Stimulated activated naive CD8-positive, alpha-beta T cell treated with anti-CD3 and anti-CD28 coated beads, Interleukin-15, amount 100 ng/mL, for 72 hours (primary cell): ENCODE measurements around the gene HOMER1.
A peak's percentile ranks its signal among the peaks of the same experiment; 100 is the strongest.
"Not testable (repeated sequence)": the region's sequence is repeated elsewhere in the genome, so short reads cannot be mapped to it uniquely, and the experiment has no call there.

Source experiments
- ATAC-seq: fragments of 150-1000 bp; cut with Tn5 transposase; 2 replicates; pipeline ENCODE4 v1.10.0; 2021; ENCODE audit warnings: mild to moderate bottlenecking, moderate library complexity
- DNase-seq, 2 donors: peaks; one replicate each; pipeline ENCODE4 v3.0.0; 2021 to 2022
- H3K27ac Mint-ChIP-seq, 2 donors: one replicate each; pipeline ENCODE4 v1.8.0; 2022; ENCODE audit warnings: mild to moderate bottlenecking in 2 of 2, mixed read lengths in 2 of 2, moderate library complexity in 2 of 2
- H3K27me3 Mint-ChIP-seq: one replicate; pipeline ENCODE4 v1.8.0; 2022; ENCODE audit warnings: mixed read lengths
- H3K4me1 Mint-ChIP-seq: one replicate; pipeline ENCODE4 v1.8.0; 2022; ENCODE audit warnings: mild to moderate bottlenecking, mixed read lengths
- H3K4me3 Mint-ChIP-seq, 2 donors: one replicate each; pipeline ENCODE4 v1.8.0; 2022; ENCODE audit warnings: mild to moderate bottlenecking in 2 of 2, mixed read lengths in 2 of 2, moderate library complexity in 1 of 2
- H3K9me3 Mint-ChIP-seq, 2 donors: one replicate each; pipeline ENCODE4 v1.8.0; 2022; ENCODE audit warnings: mixed read lengths in 2 of 2

Gene HOMER1

GRCh38 chr5:79535477-79536192 is 21.7 kb upstream of the HOMER1 start:
- Mint-ChIP-seq H3K27me3 (no peaks in the 10 kb centered on the region), H3K9me3 (no peaks in the 10 kb centered on the region), H3K4me3 (no peak overlapping the region), H3K27ac (peak overlapping the region in 1 of 2 donors; percentile 10), H3K4me1 (no peaks in the 10 kb centered on the region)
- no peak for DNase-seq
- no peak for ATAC-seq

- Mint-ChIP-seq H3K4me3 (no peak overlapping the region), H3K27ac (no peak overlapping the region), H3K9me3 (peaks cover 5 to 8% of the 10 kb centered on the region in 2 donors), H3K27me3 (no peaks in the 10 kb centered on the region), H3K4me1 (no peaks in the 10 kb centered on the region)
- ATAC-seq: no peak
- no peak for DNase-seq
These were observed 15.2 kb upstream of the HOMER1 start for GRCh38 chr5:79529110-79529509.

- peaks cover 5 to 8% of the 10 kb centered on the region in 2 donors for H3K9me3 Mint-ChIP-seq
- no peak overlapping the region for H3K4me3 Mint-ChIP-seq
- ATAC-seq (no peak), DNase-seq (no peak)
- no peaks in the 10 kb centered on the region for H3K4me1 Mint-ChIP-seq
- H3K27ac Mint-ChIP-seq: no peak overlapping the region
- no peaks in the 10 kb centered on the region for H3K27me3 Mint-ChIP-seq
These were observed 13.5 kb upstream of the HOMER1 start for GRCh38 chr5:79527431-79527830.

GRCh38 chr5:79526928-79527327 is 13.0 kb upstream of the HOMER1 start:
- Mint-ChIP-seq H3K27me3 (no peaks in the 10 kb centered on the region), H3K9me3 (peaks cover 5 to 8% of the 10 kb centered on the region in 2 donors), H3K4me3 (no peak overlapping the region), H3K27ac (no peak overlapping the region), H3K4me1 (no peaks in the 10 kb centered on the region)
- ATAC-seq (no peak), DNase-seq (no peak)

GRCh38 chr5:79526493-79526892 is 12.6 kb upstream of the HOMER1 start:
- peaks cover 5 to 8% of the 10 kb centered on the region in 2 donors for H3K9me3 Mint-ChIP-seq
- no peaks in the 10 kb centered on the region for H3K4me1 Mint-ChIP-seq
- no peak overlapping the region for H3K4me3 Mint-ChIP-seq
- DNase-seq (no peak), ATAC-seq (no peak)
- no peaks in the 10 kb centered on the region for H3K27me3 Mint-ChIP-seq
- no peak overlapping the region for H3K27ac Mint-ChIP-seq

GRCh38 chr5:79521156-79521555 is 7.2 kb upstream of the HOMER1 start:
- peaks cover 7% of the 10 kb centered on the region for H3K4me1 Mint-ChIP-seq
- H3K27me3 Mint-ChIP-seq: no peaks in the 10 kb centered on the region

GRCh38 chr5:79518718-79519117 is 4.8 kb upstream of the HOMER1 start:
- H3K4me1 Mint-ChIP-seq: peaks cover 15% of the 10 kb centered on the region
- DNase-seq (no peak), ATAC-seq (no peak)
- no peak overlapping the region for H3K4me3 Mint-ChIP-seq
- no peaks in the 10 kb centered on the region for H3K9me3 Mint-ChIP-seq
- no peak overlapping the region for H3K27ac Mint-ChIP-seq
- no peaks in the 10 kb centered on the region for H3K27me3 Mint-ChIP-seq

More at GRCh38 chr5:79521156-79521555, 7.2 kb upstream of the HOMER1 start:
- ATAC-seq: no peak
- H3K27ac Mint-ChIP-seq: no peak overlapping the region
- H3K4me3 Mint-ChIP-seq: no peak overlapping the region
- DNase-seq: no peak
- peaks cover 5 to 8% of the 10 kb centered on the region in 2 donors for H3K9me3 Mint-ChIP-seq

GRCh38 chr5:79517601-79518000 is 3.7 kb upstream of the HOMER1 start:
- Mint-ChIP-seq H3K4me1 (peaks cover 20% of the 10 kb centered on the region), H3K9me3 (no peaks in the 10 kb centered on the region), H3K27ac (no peak overlapping the region), H3K4me3 (no peak overlapping the region), H3K27me3 (no peaks in the 10 kb centered on the region)
- DNase-seq (no peak), ATAC-seq (no peak)

GRCh38 chr5:79516986-79517385 is 3.1 kb upstream of the HOMER1 start:
- H3K9me3 Mint-ChIP-seq: no peaks in the 10 kb centered on the region
- peak overlapping the region in 1 of 2 donors; percentile 79 for H3K27ac Mint-ChIP-seq
- H3K4me3 Mint-ChIP-seq: peak overlapping the region; percentile 16 to 73

GRCh38 chr5:79516331-79516730 is 2.4 kb upstream of the HOMER1 start:
- not testable (repeated sequence) for H3K27me3 Mint-ChIP-seq, H3K27ac Mint-ChIP-seq, ATAC-seq, DNase-seq, H3K4me3 Mint-ChIP-seq, H3K9me3 Mint-ChIP-seq
- peaks cover 33% of the 10 kb centered on the region for H3K4me1 Mint-ChIP-seq

More at GRCh38 chr5:79516986-79517385, 3.1 kb upstream of the HOMER1 start:
- Mint-ChIP-seq H3K4me1 (peaks cover 27% of the 10 kb centered on the region), H3K27me3 (no peaks in the 10 kb centered on the region)
- DNase-seq (no peak), ATAC-seq (no peak)

GRCh38 chr5:79514391-79515105 is 614 bp upstream of the HOMER1 start:
- Mint-ChIP-seq H3K4me1 (peaks cover 51% of the 10 kb centered on the region), H3K27ac (peak overlapping the region; percentile 92 to 98), H3K27me3 (peaks cover 11% of the 10 kb centered on the region), H3K9me3 (no peaks in the 10 kb centered on the region), H3K4me3 (peak overlapping the region; percentile 91 to 95)
- DNase-seq: peak; percentile 84 to 91
- peak; percentile 92 for ATAC-seq

GRCh38 chr5:79513308-79513703 is 628 bp downstream of the HOMER1 start:
- Mint-ChIP-seq H3K4me1 (peaks cover 63% of the 10 kb centered on the region), H3K27ac (peak overlapping the region in 1 of 2 donors; percentile 41), H3K27me3 (peaks cover 11% of the 10 kb centered on the region), H3K9me3 (no peaks in the 10 kb centered on the region), H3K4me3 (peak overlapping the region; percentile 83 to 95)
- DNase-seq: no peak
- peak; percentile 53 for ATAC-seq

GRCh38 chr5:79512471-79513307 is 1.2 kb downstream of the HOMER1 start:
- Mint-ChIP-seq H3K4me3 (peak overlapping the region; percentile 83 to 95), H3K9me3 (no peaks in the 10 kb centered on the region), H3K27ac (no peak overlapping the region), H3K4me1 (peaks cover 70% of the 10 kb centered on the region), H3K27me3 (peaks cover 11% of the 10 kb centered on the region)
- ATAC-seq (no peak), DNase-seq (no peak)

- ATAC-seq: no peak
- Mint-ChIP-seq H3K27ac (no peak overlapping the region), H3K4me3 (peak overlapping the region; percentile 83 to 95), H3K4me1 (peaks cover 70% of the 10 kb centered on the region), H3K27me3 (peaks cover 11% of the 10 kb centered on the region), H3K9me3 (no peaks in the 10 kb centered on the region)
- no peak for DNase-seq
These were observed 1.9 kb downstream of the HOMER1 start for GRCh38 chr5:79512049-79512448.

- Mint-ChIP-seq H3K4me1 (peaks cover 65% of the 10 kb centered on the region), H3K4me3 (peak overlapping the region in 1 of 2 donors; percentile 55), H3K27me3 (peaks cover 11% of the 10 kb centered on the region), H3K27ac (no peak overlapping the region), H3K9me3 (no peaks in the 10 kb centered on the region)
- ATAC-seq (no peak), DNase-seq (no peak)
These were observed 3.3 kb downstream of the HOMER1 start for GRCh38 chr5:79510638-79511037.
